Activated T-cell treated with anti-CD3 and anti-CD28 coated beads, Interleukin-2, amount 50 U/mL, for 72 hours (primary cell): ENCODE measurements around the gene TCEANC2. TPM values are rescaled to one million over a fixed set of nuclear protein-coding genes. Genes with fewer than 3 reads are reported as not detected.
"Not testable (repeated sequence)": the region's sequence is repeated elsewhere in the genome, so short reads cannot be mapped to it uniquely, and the experiment has no call there.

Experiments used
- ATAC-seq, 2 donors: fragments of 150-1000 bp; cut with Tn5 transposase; replicated peaks in 1 of 2; 2 replicates each; pipeline ENCODE4 v1.10.0; 2021; ENCODE audit warnings: moderate library complexity in 2 of 2, mild to moderate bottlenecking in 1 of 2
- DNase-seq, 2 donors: peaks; one replicate each; pipeline ENCODE4 v3.0.0; 2021 to 2022; ENCODE audit warnings: mixed read lengths in 1 of 2
- H3K27ac Mint-ChIP-seq: one replicate; pipeline ENCODE4 v1.8.0; 2022; ENCODE audit warnings: mild to moderate bottlenecking, moderate library complexity, mixed read lengths
- H3K27me3 Mint-ChIP-seq: one replicate; pipeline ENCODE4 v1.8.0; 2022; ENCODE audit warnings: low read depth, mixed read lengths
- H3K36me3 Mint-ChIP-seq, 2 donors: one replicate each; pipeline ENCODE4 v1.8.0; 2022; ENCODE audit warnings: mixed read lengths in 2 of 2, mild to moderate bottlenecking in 1 of 2; ENCODE audit not compliant: insufficient read depth in 2 of 2
- H3K4me1 Mint-ChIP-seq: one replicate; pipeline ENCODE4 v1.8.0; 2022; ENCODE audit warnings: low read depth, mixed read lengths
- H3K4me3 Mint-ChIP-seq, 2 donors: one replicate each; pipeline ENCODE4 v1.8.0; 2022; ENCODE audit warnings: mild to moderate bottlenecking in 2 of 2, mixed read lengths in 2 of 2, moderate library complexity in 2 of 2
- H3K9me3 Mint-ChIP-seq, 2 donors: one replicate each; pipeline ENCODE4 v1.8.0; 2022; ENCODE audit warnings: mixed read lengths in 2 of 2
- total RNA-seq, 2 donors: library from RNA; stranded (reverse); gene quantifications; one replicate each; pipeline ENCODE4 v1.2.3, GENCODE V29; 2022

TCEANC2 gene
- total RNA-seq, 2 donors from 2014 or later, result 13.8 to 17.0 TPM

- ATAC-seq, result no peak
- Mint-ChIP-seq H3K36me3 (no peaks in the 10 kb centered on the region), H3K9me3 (no peaks in the 10 kb centered on the region), H3K4me1 (no peaks in the 10 kb centered on the region), H3K27me3 (no peaks in the 10 kb centered on the region), H3K27ac (no peak overlapping the region), H3K4me3 (no peak overlapping the region)
- no peak for DNase-seq
These were observed 39.3 kb upstream of the TCEANC2 start for GRCh38 chr1:54014009-54014629.

- H3K4me1 Mint-ChIP-seq, result no peaks in the 10 kb centered on the region
- H3K36me3 Mint-ChIP-seq, result no peaks in the 10 kb centered on the region
- no peak overlapping the region for H3K4me3 Mint-ChIP-seq
- H3K27ac Mint-ChIP-seq, result no peak overlapping the region
- ATAC-seq, result no peak
- no peaks in the 10 kb centered on the region for H3K27me3 Mint-ChIP-seq
- H3K9me3 Mint-ChIP-seq, result no peaks in the 10 kb centered on the region
- no peak for DNase-seq
These were observed 36.8 kb upstream of the TCEANC2 start for GRCh38 chr1:54016343-54017282.

GRCh38 chr1:54017979-54018378 is 35.4 kb upstream of the TCEANC2 start, which contains the start of gene LDLRAD1:
Gene LDLRAD1 (minus strand): TSS chr1:54018186. CDS start chr1:54018112, 74 bp downstream.
- DNase-seq (no peak), ATAC-seq (no peak)
- Mint-ChIP-seq H3K36me3 (no peaks in the 10 kb centered on the region), H3K4me1 (no peaks in the 10 kb centered on the region), H3K27me3 (no peaks in the 10 kb centered on the region), H3K27ac (no peak within 1 kb of the TSS), H3K4me3 (no peak within 1 kb of the TSS), H3K9me3 (no peaks in the 10 kb centered on the region)

GRCh38 chr1:54018635-54019034 is 34.8 kb upstream of the TCEANC2 start:
- DNase-seq (no peak), ATAC-seq (no peak)
- Mint-ChIP-seq H3K4me1 (no peaks in the 10 kb centered on the region), H3K27me3 (no peaks in the 10 kb centered on the region), H3K27ac (no peak overlapping the region), H3K36me3 (no peaks in the 10 kb centered on the region), H3K4me3 (no peak overlapping the region), H3K9me3 (no peaks in the 10 kb centered on the region)

- ATAC-seq, H3K36me3 Mint-ChIP-seq, H3K27me3 Mint-ChIP-seq, DNase-seq, H3K27ac Mint-ChIP-seq, H3K9me3 Mint-ChIP-seq, H3K4me3 Mint-ChIP-seq, H3K4me1 Mint-ChIP-seq: not testable (repeated sequence)
These were observed 33.7 kb upstream of the TCEANC2 start for GRCh38 chr1:54019562-54020176.

GRCh38 chr1:54024358-54024757 is 29.1 kb upstream of the TCEANC2 start:
- Mint-ChIP-seq H3K4me1 (no peaks in the 10 kb centered on the region), H3K27me3 (no peaks in the 10 kb centered on the region), H3K36me3 (peaks cover 0 to 2% of the 10 kb centered on the region in 2 donors), H3K27ac (no peak overlapping the region), H3K9me3 (no peaks in the 10 kb centered on the region), H3K4me3 (no peak overlapping the region)
- no peak for ATAC-seq
- no peak for DNase-seq

- not testable (repeated sequence) for DNase-seq, H3K4me1 Mint-ChIP-seq, H3K27me3 Mint-ChIP-seq, H3K27ac Mint-ChIP-seq, H3K4me3 Mint-ChIP-seq, ATAC-seq, H3K9me3 Mint-ChIP-seq, H3K36me3 Mint-ChIP-seq
These were observed 28.6 kb upstream of the TCEANC2 start for GRCh38 chr1:54024811-54025210.

GRCh38 chr1:54027848-54028247 is 25.6 kb upstream of the TCEANC2 start:
- ATAC-seq (no peak), DNase-seq (no peak)
- Mint-ChIP-seq H3K4me1 (no peaks in the 10 kb centered on the region), H3K36me3 (peaks cover 2 to 3% of the 10 kb centered on the region in 2 donors), H3K27me3 (no peaks in the 10 kb centered on the region), H3K9me3 (no peaks in the 10 kb centered on the region), H3K4me3 (no peak overlapping the region), H3K27ac (no peak overlapping the region)

GRCh38 chr1:54028306-54029251 is 24.8 kb upstream of the TCEANC2 start:
- Mint-ChIP-seq H3K4me3 (no peak overlapping the region), H3K27ac (no peak overlapping the region), H3K27me3 (no peaks in the 10 kb centered on the region), H3K4me1 (no peaks in the 10 kb centered on the region), H3K36me3 (peaks cover 3 to 8% of the 10 kb centered on the region in 2 donors), H3K9me3 (no peaks in the 10 kb centered on the region)
- no peak for ATAC-seq
- no peak for DNase-seq

- Mint-ChIP-seq H3K4me1 (no peaks in the 10 kb centered on the region), H3K27ac (no peak overlapping the region), H3K4me3 (no peak overlapping the region), H3K9me3 (no peaks in the 10 kb centered on the region), H3K27me3 (no peaks in the 10 kb centered on the region), H3K36me3 (peaks cover 11 to 27% of the 10 kb centered on the region in 2 donors)
- no peak for DNase-seq
- no peak for ATAC-seq
These were observed 15.9 kb upstream of the TCEANC2 start for GRCh38 chr1:54037476-54037875.

- no peak for ATAC-seq
- H3K27me3 Mint-ChIP-seq, result no peaks in the 10 kb centered on the region
- H3K4me1 Mint-ChIP-seq, result no peaks in the 10 kb centered on the region
- H3K4me3 Mint-ChIP-seq, result no peak overlapping the region
- peaks cover 4 to 21% of the 10 kb centered on the region in 2 donors for H3K36me3 Mint-ChIP-seq
- DNase-seq, result no peak
- H3K27ac Mint-ChIP-seq, result peak overlapping the region; percentile 72
- no peaks in the 10 kb centered on the region for H3K9me3 Mint-ChIP-seq
These were observed 11.6 kb upstream of the TCEANC2 start for GRCh38 chr1:54041806-54042205.

- Mint-ChIP-seq H3K27ac (peak overlapping the region; percentile 31), H3K4me3 (no peak overlapping the region), H3K4me1 (peaks cover 22% of the 10 kb centered on the region), H3K27me3 (no peaks in the 10 kb centered on the region), H3K36me3 (peaks cover 0 to 20% of the 10 kb centered on the region in 2 donors), H3K9me3 (no peaks in the 10 kb centered on the region)
- DNase-seq (no peak), ATAC-seq (no peak)
These were observed 7.9 kb upstream of the TCEANC2 start for GRCh38 chr1:54045496-54045895.
